Nephron progenitor cell (in vitro differentiated cells): ENCODE measurements around the gene LTB4R.

Experiments used
- DNase-seq: peaks from one replicate; pipeline ENCODE4 v3.0.0; 2021
- H3K27ac Mint-ChIP-seq: 2 replicates; pipeline ENCODE4 v1.8.0; 2021; ENCODE audit warnings: mild to moderate bottlenecking, moderate library complexity, mixed read lengths
- H3K27me3 Mint-ChIP-seq: 2 replicates; pipeline ENCODE4 v1.8.0; 2021; ENCODE audit warnings: mild to moderate bottlenecking, low read depth, mixed read lengths; ENCODE audit not compliant: poor library complexity
- H3K36me3 Mint-ChIP-seq: 2 replicates; pipeline ENCODE4 v1.8.0; 2021; ENCODE audit warnings: low read depth, mixed read lengths
- H3K4me1 Mint-ChIP-seq: 2 replicates; pipeline ENCODE4 v1.8.0; 2021; ENCODE audit warnings: mixed read lengths
- H3K4me3 Mint-ChIP-seq: 2 replicates; pipeline ENCODE4 v1.8.0; 2021; ENCODE audit warnings: mild to moderate bottlenecking, moderate library complexity, mixed read lengths
- H3K9me3 Mint-ChIP-seq: 2 replicates; pipeline ENCODE4 v1.8.0; 2021; ENCODE audit warnings: mild to moderate bottlenecking, moderate library complexity, mixed read lengths
- TF ChIP-seq, protein P1 (sequence below): fragments of 200-600 bp; sonication (generic); IDR thresholded peaks from 2 replicates; pipeline ENCODE4 v1.5.0; 2021; ENCODE audit warnings: antibody characterized with exemption

The LTB4R gene

DNA sequence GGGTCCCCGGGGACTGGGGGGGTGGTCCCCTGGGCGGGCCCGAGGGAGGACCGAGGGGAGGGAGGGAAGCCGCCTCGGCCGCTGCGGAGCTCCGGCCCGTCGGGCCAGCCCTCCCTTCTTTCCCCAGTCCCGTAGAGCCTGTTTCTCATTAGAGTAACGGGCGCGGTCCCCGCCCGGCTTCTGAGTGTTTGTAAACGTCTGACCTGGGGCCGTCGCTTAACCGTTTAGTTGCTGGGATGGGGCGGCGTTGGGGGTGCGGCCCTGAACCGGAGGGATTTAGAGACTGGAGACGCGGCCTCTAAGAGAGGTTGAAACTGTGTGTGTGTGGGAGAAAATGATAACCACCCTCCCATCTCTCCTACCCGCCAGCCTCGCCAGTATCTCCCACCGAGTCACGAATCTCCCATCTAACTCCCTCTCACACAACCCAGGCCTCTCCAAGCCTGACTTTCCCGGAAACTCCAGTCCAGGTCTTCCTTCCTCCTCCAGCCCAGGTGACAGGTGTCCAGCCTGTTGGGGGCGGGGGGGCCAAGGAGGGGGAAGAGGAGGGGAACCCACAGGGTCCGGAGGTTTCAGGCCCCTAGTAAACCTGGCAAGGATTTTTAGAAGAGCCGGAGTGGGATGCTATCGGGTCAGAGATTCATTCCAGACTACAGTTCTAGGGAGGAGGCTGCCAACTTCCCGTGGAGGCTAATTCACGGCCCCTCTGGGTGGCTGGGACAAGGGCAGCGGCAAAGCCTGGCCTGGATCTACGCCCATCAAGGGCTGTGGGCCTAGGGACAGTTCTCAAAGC lies 55.6 kb downstream of the LTB4R start:
- Mint-ChIP-seq H3K9me3 (no peaks in the 10 kb centered on the region), H3K36me3 (peaks cover 5% of the 10 kb centered on the region), H3K27ac (peak overlapping the region; percentile 96), H3K4me3 (peak overlapping the region; percentile 89), H3K27me3 (peaks cover 19% of the 10 kb centered on the region), H3K4me1 (peaks cover 39% of the 10 kb centered on the region)
- DNase-seq: peak; percentile 89
- TF ChIP-seq, protein P1, sequence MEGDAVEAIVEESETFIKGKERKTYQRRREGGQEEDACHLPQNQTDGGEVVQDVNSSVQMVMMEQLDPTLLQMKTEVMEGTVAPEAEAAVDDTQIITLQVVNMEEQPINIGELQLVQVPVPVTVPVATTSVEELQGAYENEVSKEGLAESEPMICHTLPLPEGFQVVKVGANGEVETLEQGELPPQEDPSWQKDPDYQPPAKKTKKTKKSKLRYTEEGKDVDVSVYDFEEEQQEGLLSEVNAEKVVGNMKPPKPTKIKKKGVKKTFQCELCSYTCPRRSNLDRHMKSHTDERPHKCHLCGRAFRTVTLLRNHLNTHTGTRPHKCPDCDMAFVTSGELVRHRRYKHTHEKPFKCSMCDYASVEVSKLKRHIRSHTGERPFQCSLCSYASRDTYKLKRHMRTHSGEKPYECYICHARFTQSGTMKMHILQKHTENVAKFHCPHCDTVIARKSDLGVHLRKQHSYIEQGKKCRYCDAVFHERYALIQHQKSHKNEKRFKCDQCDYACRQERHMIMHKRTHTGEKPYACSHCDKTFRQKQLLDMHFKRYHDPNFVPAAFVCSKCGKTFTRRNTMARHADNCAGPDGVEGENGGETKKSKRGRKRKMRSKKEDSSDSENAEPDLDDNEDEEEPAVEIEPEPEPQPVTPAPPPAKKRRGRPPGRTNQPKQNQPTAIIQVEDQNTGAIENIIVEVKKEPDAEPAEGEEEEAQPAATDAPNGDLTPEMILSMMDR: no peak
